DOHH2 (cell line): Measurements from ENCODE around the gene IL36RN.
"Not testable (repeated sequence)": the region's sequence is repeated elsewhere in the genome, so short reads cannot be mapped to it uniquely, and the experiment has no call there.

Experiments
- H3F3A ChIP-seq: fragments of 200-600 bp; sonication (generic), shearing (Covaris generic); 2 replicates; pipeline ENCODE4 v1.6.0; 2016; ENCODE audit warnings: antibody characterized with exemption, mild to moderate bottlenecking; ENCODE audit not compliant: control insufficient read depth, insufficient read depth
- H3K27ac ChIP-seq: fragments of 200-600 bp; sonication (generic); 2 replicates; pipeline ENCODE4 v1.5.1; 2014; ENCODE audit warnings: low read depth, mild to moderate bottlenecking, low read length, moderate library complexity
- H3K27me3 ChIP-seq: fragments of 200-600 bp; sonication (generic); 2 replicates; pipeline ENCODE4 v1.6.1; 2014; ENCODE audit warnings: mild to moderate bottlenecking, low read length, mixed read lengths; ENCODE audit not compliant: control insufficient read depth
- H3K36me3 ChIP-seq: fragments of 200-600 bp; sonication (generic); 2 replicates; pipeline ENCODE4 v1.6.1; 2014; ENCODE audit warnings: mild to moderate bottlenecking, low read length, moderate library complexity, mixed read lengths; ENCODE audit not compliant: control insufficient read depth
- H3K4me1 ChIP-seq: fragments of 200-600 bp; sonication (generic); 2 replicates; pipeline ENCODE4 v1.6.1; 2014; ENCODE audit warnings: mild to moderate bottlenecking, low read length, mixed read lengths; ENCODE audit not compliant: control insufficient read depth
- H3K4me2 ChIP-seq: fragments of 200-600 bp; sonication (generic); 2 replicates; pipeline ENCODE4 v1.6.0; 2014; ENCODE audit warnings: mild to moderate bottlenecking, low read length, moderate library complexity
- H3K4me3 ChIP-seq: fragments of 200-600 bp; sonication (generic); 2 replicates; pipeline ENCODE4 v1.5.1; 2014; ENCODE audit warnings: mild to moderate bottlenecking, low read length, mixed read lengths
- H3K79me2 ChIP-seq: fragments of 200-600 bp; sonication (generic); 2 replicates; pipeline ENCODE4 v1.6.1; 2014; ENCODE audit warnings: mild to moderate bottlenecking, low read length, mixed read lengths; ENCODE audit not compliant: control insufficient read depth
- H3K9me2 ChIP-seq: fragments of 200-600 bp; sonication (generic); replicated peaks from 2 replicates; pipeline ENCODE4 v1.6.1; 2014; ENCODE audit warnings: mild to moderate bottlenecking, low read length, mixed read lengths; ENCODE audit not compliant: control insufficient read depth
- H3K9me3 ChIP-seq: fragments of 200-600 bp; sonication (generic); 2 replicates; pipeline ENCODE4 v1.6.1; 2014; ENCODE audit warnings: antibody characterized with exemption, low read length, mixed read lengths; ENCODE audit not compliant: control insufficient read depth, insufficient read depth
- H4K20me1 ChIP-seq: fragments of 200-600 bp; sonication (generic); 2 replicates; pipeline ENCODE4 v1.6.0; 2014; ENCODE audit warnings: low read depth, mild to moderate bottlenecking, antibody characterized with exemption, low read length, moderate library complexity; ENCODE audit not compliant: control insufficient read depth, insufficient read depth
- CTCF ChIP-seq: fragments of 200-600 bp; sonication (generic); IDR thresholded peaks from one replicate; pipeline ENCODE4 v1.5.1; 2014; ENCODE audit warnings: antibody characterized with exemption, mild to moderate bottlenecking, low read depth, low read length; ENCODE audit not compliant: poor library complexity, severe bottlenecking
- EZH2phosphoT487 ChIP-seq: fragments of 200-600 bp; sonication (generic); IDR thresholded peaks from 2 replicates; pipeline ENCODE4 v1.6.1; 2017; ENCODE audit warnings: borderline replicate concordance, mild to moderate bottlenecking, antibody characterized with exemption, low read length, moderate library complexity, mixed read lengths

Gene IL36RN

DNA sequence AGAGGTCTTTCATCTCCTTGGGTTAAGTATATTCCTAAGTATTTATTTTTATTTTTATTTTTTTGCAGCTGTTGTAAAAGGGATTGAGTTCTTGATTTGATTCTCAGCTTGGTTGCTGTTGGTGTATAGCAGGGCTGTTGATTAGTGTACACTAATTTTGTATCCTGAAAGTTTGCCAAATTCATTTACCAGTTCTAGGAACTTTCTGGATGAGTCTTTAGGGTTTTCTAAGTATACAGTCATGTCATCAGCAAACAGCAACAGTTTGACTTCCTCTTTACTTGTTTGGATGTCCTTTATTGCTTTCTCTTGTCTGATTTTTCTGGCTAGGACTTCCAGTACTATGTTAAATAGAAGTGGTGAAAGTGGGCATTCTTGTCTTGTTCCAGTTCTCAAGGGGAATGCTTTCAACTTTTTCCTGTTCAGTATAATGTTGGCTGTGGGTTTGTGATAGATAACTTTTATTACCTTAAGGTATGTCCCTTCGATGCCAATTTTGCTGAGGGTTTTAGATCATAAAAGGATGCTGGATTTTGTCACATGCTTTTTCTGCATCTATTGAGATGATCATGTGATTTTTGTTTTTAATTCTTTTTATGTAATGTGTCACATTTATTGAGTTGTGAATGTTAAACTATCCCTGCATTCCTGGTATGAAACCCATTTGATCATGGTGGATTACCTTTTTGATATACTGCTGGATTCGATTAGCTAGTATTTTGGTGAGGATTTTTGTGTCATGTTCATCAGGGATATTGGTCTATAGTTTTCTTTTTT is 38.0 kb downstream of the IL36RN start:
- H3K27ac ChIP-seq, H3K36me3 ChIP-seq, H4K20me1 ChIP-seq, H3K9me3 ChIP-seq, H3K4me3 ChIP-seq, H3K4me2 ChIP-seq, H3K4me1 ChIP-seq, H3K27me3 ChIP-seq, H3F3A ChIP-seq, H3K9me2 ChIP-seq, H3K79me2 ChIP-seq: not testable (repeated sequence)

DNA sequence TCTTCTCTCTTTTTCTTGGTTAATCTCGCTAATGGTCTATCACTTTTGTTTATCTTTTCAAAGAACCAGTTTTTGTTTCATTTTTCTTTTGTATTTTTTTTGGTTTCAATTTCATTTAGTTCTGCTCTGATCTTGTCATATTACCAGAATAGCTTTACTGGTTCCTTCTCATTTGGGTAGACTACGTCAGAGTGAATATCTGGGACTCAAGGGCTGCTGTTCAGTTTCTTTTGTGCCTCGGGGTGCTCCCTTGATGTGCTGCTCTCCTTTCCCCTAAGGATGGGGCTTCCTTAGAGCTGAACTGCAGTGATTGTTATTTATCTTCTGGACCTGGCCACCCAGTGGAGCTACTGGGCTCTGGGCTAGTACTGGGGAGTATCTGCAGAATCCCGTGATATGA is 39.0 kb downstream of the IL36RN start:
- H3K36me3 ChIP-seq = no peaks in the 10 kb centered on the region
- no peaks in the 10 kb centered on the region for H3F3A ChIP-seq
- H3K4me2 ChIP-seq = no peak overlapping the region
- no peaks in the 10 kb centered on the region for H4K20me1 ChIP-seq
- no peaks in the 10 kb centered on the region for H3K9me2 ChIP-seq
- H3K79me2 ChIP-seq = no peaks in the 10 kb centered on the region
- no peaks in the 10 kb centered on the region for H3K4me1 ChIP-seq
- no peak overlapping the region for H3K27ac ChIP-seq
- no peak overlapping the region for H3K4me3 ChIP-seq
- no peak for TF ChIP-seq EZH2phosphoT487
- TF ChIP-seq CTCF = no peak
- H3K27me3 ChIP-seq = no peaks in the 10 kb centered on the region; the same call in 1 of the 2 replicates
- no peaks in the 10 kb centered on the region for H3K9me3 ChIP-seq

DNA sequence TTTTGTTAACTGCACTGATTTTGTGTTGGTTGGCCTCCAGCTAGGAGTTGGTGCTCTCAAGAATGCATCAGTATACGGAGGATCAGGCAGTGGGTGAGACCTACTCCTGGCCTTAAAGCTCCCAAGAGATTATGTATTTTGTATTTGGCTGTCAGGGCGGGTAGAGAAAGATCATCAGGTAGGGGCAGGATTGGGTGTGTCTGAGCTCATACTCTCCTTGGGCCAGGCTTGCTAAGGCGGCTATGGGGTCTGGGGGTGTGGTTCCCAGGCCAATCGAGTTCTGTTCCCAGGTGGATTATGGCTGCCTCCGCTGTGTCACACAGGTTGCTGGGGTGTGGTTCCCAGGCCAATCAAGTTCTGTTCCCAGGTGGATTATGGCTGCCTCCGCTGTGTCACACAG is 39.5 kb downstream of the IL36RN start:
- no peaks in the 10 kb centered on the region; the same call in 1 of the 2 replicates for H3K27me3 ChIP-seq
- H3K27ac ChIP-seq = no peak overlapping the region
- TF ChIP-seq CTCF (no peak), EZH2phosphoT487 (no peak)
- no peaks in the 10 kb centered on the region for H3K79me2 ChIP-seq
- H3K9me3 ChIP-seq = no peaks in the 10 kb centered on the region
- no peaks in the 10 kb centered on the region for H3K4me1 ChIP-seq
- H3K4me2 ChIP-seq = no peak overlapping the region
- H3K4me3 ChIP-seq = no peak overlapping the region
- no peaks in the 10 kb centered on the region for H3F3A ChIP-seq
- no peaks in the 10 kb centered on the region for H4K20me1 ChIP-seq
- H3K9me2 ChIP-seq = no peaks in the 10 kb centered on the region
- no peaks in the 10 kb centered on the region for H3K36me3 ChIP-seq

GRCh38 chr2:113102133-113102532 is 43.1 kb downstream of the IL36RN start:
- TF ChIP-seq EZH2phosphoT487 (no peak), CTCF (no peak)
- Histone ChIP-seq H4K20me1 (no peaks in the 10 kb centered on the region), H3K9me3 (no peaks in the 10 kb centered on the region), H3K9me2 (no peaks in the 10 kb centered on the region), H3K4me3 (no peak overlapping the region), H3K36me3 (no peaks in the 10 kb centered on the region), H3K27ac (no peak overlapping the region), H3K4me1 (no peaks in the 10 kb centered on the region), H3K79me2 (no peaks in the 10 kb centered on the region), H3K27me3 (peaks cover 10% of the 10 kb centered on the region), H3K4me2 (no peak overlapping the region), H3F3A (no peaks in the 10 kb centered on the region)
